Immature natural killer cell (primary cell): ENCODE results near the gene NEUROG1. TPM values are rescaled to one million over a fixed set of nuclear protein-coding genes. Genes with fewer than 3 reads are reported as not detected.

Experiments used
- DNase-seq, 3 donors: peaks; one replicate each; pipeline ENCODE4 v3.0.0; 2022; ENCODE audit warnings: mixed read lengths in 1 of 3
- H3K27ac Mint-ChIP-seq, 6 donors: one replicate each; pipeline ENCODE4 v1.8.0; 2020; ENCODE audit warnings: mixed read lengths in 6 of 6, mild to moderate bottlenecking in 5 of 6, inconsistent platforms in 4 of 6, moderate library complexity in 3 of 6
- H3K27me3 Mint-ChIP-seq, 3 donors: one replicate each; pipeline ENCODE4 v1.8.0; 2020 to 2021; ENCODE audit warnings: low read depth in 3 of 3, mild to moderate bottlenecking in 3 of 3, mixed read lengths in 3 of 3, moderate library complexity in 3 of 3, inconsistent platforms in 1 of 3
- H3K36me3 Mint-ChIP-seq, 3 donors: one replicate each; pipeline ENCODE4 v1.8.0; 2020; ENCODE audit warnings: mixed read lengths in 3 of 3, inconsistent platforms in 2 of 3, mild to moderate bottlenecking in 2 of 3
- H3K4me1 Mint-ChIP-seq, 2 donors: one replicate each; pipeline ENCODE4 v1.8.0; 2020; ENCODE audit warnings: inconsistent platforms in 2 of 2, mild to moderate bottlenecking in 2 of 2, mixed read lengths in 2 of 2, moderate library complexity in 1 of 2
- H3K4me3 Mint-ChIP-seq, 5 donors: one replicate each; pipeline ENCODE4 v1.8.0; 2020; ENCODE audit warnings: mild to moderate bottlenecking in 5 of 5, mixed read lengths in 5 of 5, inconsistent platforms in 3 of 5, moderate library complexity in 3 of 5
- H3K9me3 Mint-ChIP-seq, 6 donors: one replicate each; pipeline ENCODE4 v1.8.0; 2020; ENCODE audit warnings: mild to moderate bottlenecking in 6 of 6, mixed read lengths in 6 of 6, inconsistent platforms in 4 of 6, moderate library complexity in 3 of 6
- polyA plus RNA-seq, 3 donors: library from polyadenylated mRNA; unstranded; fragments of 300-500 nt; fragmentation: Illumina TruSeq; gene quantifications; one replicate each; pipeline ENCODE4 v1.2.3, GENCODE V29; 2021

NEUROG1 gene
- polyA plus RNA-seq, 3 donors from 2014 or later, result not detected

DNA sequence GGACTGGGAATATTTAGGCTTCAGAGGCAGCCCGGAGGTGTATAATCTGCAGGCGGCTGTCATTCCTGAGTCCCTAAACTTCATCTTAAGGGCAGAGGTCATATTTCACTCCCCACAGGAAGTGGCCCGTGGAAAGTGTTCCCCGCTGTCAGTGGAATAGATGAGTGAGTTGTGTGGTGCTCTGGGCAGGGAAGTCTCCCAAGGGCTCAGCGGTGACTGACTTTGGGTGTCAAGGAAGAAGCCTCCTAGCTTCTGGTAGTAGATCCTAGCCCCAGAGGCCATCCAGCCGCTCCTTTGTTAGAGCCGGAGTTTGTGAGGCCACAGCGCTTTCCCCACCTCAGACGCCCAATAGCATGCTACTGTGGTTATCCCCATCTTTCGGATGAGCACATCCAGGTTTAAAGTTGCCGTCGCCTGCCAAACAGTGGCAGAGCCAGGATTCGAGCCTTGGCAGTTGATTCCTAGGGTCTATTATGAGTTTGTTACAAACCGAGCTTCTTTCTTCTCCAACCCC lies 44.7 kb downstream of the NEUROG1 start:
- Mint-ChIP-seq H3K4me3 (no peak overlapping the region), H3K4me1 (no peaks in the 10 kb centered on the region), H3K36me3 (no peaks in the 10 kb centered on the region), H3K9me3 (peaks cover 0 to 2% (median 0%) of the 10 kb centered on the region in 6 donors), H3K27ac (no peak overlapping the region), H3K27me3 (peaks cover 12 to 28% (median 19%) of the 10 kb centered on the region in 3 donors)
- no peak for DNase-seq

DNA sequence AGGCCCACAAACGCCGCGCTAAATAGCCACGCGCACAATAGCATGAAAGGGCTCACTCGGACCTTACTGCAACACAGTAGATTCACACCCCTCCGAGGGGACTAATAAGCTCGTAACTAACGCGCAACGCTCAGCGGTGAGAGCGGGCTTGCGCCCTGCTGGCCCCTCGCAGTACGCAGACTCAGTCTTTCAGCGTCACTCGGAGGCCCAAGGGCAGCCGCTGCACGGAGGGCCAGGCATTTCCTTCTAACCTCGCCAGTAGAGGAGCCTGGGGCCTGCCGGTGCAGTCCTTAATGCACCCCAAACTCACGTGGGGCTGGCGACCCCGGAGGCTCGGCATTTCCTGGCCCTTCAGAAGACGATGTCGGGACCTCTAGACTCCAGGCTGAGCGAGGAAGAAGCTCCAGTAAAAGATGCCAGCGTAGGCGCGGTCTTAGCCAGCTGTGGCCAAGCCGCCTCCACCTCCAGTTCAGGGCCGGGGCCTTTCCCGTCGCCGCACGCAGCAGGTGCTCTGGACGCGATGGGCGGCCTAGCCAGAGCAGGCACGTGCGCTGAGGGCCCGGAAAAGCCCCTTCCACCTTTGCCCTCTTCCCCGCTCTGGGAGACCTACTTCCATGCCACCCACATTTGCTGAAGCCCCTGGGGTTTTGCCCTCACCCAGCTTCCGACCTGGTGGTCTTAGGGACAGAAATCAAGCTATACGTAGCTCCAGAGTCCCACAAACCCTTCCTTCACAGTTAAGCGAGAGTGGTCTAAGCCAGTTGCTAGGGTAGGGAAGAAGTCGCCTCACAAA lies 45.3 kb downstream of the NEUROG1 start:
- Mint-ChIP-seq H3K36me3 (no peaks in the 10 kb centered on the region), H3K4me3 (no peak overlapping the region), H3K9me3 (peaks cover 0 to 2% (median 0%) of the 10 kb centered on the region in 6 donors), H3K4me1 (no peaks in the 10 kb centered on the region), H3K27ac (no peak overlapping the region), H3K27me3 (peaks cover 11 to 27% (median 19%) of the 10 kb centered on the region in 3 donors)
- no peak for DNase-seq

DNA sequence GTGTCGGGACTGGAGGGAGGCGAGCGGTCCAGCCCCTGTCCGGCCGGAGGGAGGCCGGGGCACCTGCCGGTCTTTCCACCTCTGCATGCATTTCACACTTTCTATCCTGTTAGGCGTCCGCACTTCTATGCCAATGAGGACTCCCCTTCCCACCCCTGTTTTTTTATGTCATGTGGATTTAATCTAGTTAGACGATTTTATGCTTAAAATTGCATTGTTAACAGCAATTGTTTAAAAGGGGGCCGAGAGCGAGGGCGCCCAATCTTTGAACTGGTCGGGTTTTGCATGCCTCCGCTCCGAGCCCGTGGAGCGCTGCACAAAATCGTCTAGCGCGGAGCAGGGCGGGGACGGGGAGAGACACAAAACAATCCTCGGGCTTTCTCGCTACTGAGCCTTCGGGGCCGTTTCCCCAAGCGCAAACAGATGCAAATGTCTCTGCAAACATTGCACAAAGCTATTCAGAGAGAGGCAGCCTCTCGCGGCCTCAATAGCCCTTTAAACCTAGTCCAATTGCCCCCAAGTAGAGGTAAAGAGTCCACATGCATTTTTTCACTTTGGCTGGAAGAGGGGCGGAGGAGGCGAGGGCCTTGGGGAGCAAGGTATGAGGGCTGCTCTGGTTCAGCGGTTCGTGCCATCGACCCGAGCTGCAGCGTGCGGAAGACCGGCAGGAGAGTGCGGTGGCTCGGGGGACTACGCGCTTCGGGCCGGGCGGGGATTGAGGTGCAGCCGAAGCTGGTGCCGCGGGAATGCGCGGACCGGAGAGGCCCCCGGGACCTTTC lies 46.1 kb downstream of the NEUROG1 start:
- Mint-ChIP-seq H3K4me1 (no peaks in the 10 kb centered on the region), H3K27me3 (peaks cover 8 to 29% (median 19%) of the 10 kb centered on the region in 3 donors), H3K36me3 (no peaks in the 10 kb centered on the region), H3K9me3 (peaks cover 0 to 2% (median 0%) of the 10 kb centered on the region in 6 donors), H3K27ac (no peak overlapping the region), H3K4me3 (no peak overlapping the region)
- no peak for DNase-seq

DNA sequence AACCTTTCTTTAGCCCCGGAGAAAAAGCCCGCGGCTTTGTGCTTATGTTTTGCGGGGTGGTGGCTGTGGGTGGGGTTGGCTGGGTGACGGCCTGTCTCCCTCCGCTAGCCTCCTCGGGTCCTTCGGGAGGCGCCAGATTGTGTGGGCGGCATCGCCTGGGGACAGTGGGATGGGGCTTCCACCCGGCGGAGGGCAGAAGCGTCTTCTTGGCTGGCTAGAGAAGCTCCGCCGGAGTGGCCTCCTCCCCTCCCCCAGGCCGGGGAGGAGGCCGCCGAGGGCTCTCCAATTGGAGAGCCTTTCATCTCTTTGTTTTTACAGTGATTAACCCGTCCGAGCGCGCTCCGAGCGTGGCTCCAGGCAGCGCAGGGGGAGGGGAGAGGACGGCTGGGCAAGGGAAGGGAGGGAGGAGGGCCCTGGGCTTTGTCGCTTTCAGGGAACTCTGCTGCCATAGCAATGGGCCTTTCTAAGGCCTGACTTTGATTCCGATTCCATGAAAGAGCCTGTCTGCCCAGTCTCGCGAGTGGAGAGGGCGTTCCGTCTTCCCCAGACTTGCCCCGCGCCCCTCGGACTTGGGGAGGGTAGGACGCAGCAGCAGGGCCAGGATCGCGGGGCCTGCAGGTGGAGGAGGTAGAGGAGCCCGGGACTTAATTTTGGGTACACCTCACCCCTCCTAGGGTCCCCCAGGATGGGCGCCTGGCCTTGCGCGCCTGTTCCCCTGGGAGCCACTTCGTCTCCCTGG lies 46.9 kb downstream of the NEUROG1 start:
- H3K27ac Mint-ChIP-seq, result no peak overlapping the region
- no peak for DNase-seq
- peaks cover 0 to 2% (median 0%) of the 10 kb centered on the region in 6 donors for H3K9me3 Mint-ChIP-seq
- H3K27me3 Mint-ChIP-seq, result peaks cover 8 to 27% (median 19%) of the 10 kb centered on the region in 3 donors
- no peaks in the 10 kb centered on the region for H3K4me1 Mint-ChIP-seq
- H3K4me3 Mint-ChIP-seq, result no peak overlapping the region
- H3K36me3 Mint-ChIP-seq, result no peaks in the 10 kb centered on the region

DNA sequence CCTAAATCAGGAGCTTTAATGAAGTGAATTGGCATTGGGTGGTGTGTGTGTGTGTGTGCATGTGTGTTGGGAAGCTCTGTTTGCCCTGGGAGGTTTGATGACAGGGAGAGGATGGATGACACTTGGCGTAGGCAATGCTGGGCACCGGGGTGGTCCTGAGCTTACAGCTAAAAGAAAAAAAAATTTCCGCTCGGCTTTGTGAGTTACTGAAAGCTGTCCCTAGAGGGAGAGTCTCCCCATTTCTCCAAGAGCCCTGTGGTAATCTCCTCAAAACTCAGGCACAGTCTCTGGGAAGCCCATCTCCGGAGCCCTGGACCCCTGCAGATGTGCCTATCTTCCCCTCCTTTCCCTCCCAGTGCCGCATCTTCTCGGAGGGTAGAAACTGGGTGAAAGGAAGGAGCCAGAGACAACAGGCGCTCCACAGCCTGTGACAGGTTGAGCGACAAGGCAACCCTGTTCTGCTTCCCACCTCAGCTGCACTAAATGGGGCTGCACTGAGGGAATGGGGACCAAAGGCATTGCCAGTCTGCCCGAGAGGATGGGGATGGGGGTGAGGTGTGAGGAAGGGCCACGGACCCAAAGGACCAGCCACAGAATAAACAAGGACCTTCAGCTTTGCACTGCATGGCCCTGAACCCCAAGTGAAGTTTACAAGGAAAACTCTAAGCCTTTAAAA lies 47.8 kb downstream of the NEUROG1 start:
- Mint-ChIP-seq H3K4me3 (no peak overlapping the region), H3K27ac (no peak overlapping the region), H3K36me3 (no peaks in the 10 kb centered on the region), H3K9me3 (peaks cover 0 to 2% (median 0%) of the 10 kb centered on the region in 6 donors), H3K4me1 (no peaks in the 10 kb centered on the region), H3K27me3 (peaks cover 8 to 25% (median 20%) of the 10 kb centered on the region in 3 donors)
- DNase-seq, result no peak

DNA sequence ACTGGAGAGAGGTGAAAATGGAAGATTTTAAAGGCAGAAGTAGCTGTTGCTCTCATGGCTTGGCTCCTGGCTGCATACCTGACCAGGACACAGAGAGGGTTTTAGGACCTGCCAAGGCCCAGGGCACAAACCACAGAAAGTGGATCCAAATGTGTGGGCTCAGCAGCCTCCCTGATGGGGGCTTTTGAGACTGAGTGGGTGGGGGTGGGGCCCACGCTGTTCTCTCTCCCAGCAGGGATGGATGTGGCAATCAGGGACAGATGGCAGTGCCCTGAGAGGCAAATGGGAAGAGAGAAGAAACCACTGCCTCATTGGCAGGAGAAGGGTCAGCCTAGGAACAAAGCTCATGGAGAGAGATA lies 48.7 kb downstream of the NEUROG1 start:
- Mint-ChIP-seq H3K27me3 (peaks cover 8 to 17% (median 11%) of the 10 kb centered on the region in 3 donors), H3K36me3 (no peaks in the 10 kb centered on the region), H3K4me1 (no peaks in the 10 kb centered on the region), H3K4me3 (no peak overlapping the region), H3K9me3 (peaks cover 0 to 2% (median 0%) of the 10 kb centered on the region in 6 donors), H3K27ac (no peak overlapping the region)
- DNase-seq, result no peak

DNA sequence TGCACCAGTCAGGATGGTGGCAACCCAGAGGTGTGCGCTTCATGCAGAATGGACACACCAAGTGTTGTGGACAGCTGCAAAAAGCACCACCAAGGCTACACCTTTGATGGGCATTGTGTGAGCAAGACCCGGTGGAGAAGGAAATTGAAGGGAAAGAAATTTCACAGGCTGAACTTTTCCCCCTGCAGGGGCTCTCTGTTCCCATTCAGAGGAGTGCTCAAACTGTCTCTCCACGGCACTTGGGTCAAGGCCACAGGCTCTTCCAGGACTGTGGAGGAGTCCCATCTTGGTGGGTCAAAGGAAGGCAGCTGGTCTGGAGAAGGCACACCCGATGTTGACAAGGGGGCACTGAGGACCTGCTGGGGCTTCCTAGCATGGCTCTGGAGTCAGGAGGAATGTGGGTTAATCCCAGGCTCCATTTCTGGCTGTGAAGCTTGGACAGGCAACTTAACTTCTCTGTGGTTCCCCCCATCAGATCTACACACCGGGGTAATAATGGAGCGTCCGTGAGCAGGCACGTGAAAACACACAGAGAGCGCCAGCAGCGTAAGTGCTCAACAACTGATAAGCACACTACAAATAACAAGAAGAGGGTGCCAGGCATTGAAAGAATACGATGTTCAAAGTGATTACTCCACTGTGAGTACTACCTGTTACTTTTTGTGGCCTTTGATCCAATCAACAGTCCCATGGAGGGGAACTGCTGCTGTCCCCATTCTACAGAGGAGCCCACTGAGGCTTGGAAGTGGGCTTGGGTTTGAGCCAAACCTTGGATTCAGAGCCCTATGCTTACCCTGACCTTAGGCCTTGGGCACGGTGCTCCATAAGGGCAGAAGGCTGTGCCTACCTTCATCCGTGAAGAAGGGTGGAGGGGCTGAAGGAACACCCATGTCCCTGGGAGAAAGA lies 49.4 kb downstream of the NEUROG1 start:
- Mint-ChIP-seq H3K9me3 (peaks cover 0 to 2% (median 0%) of the 10 kb centered on the region in 6 donors), H3K36me3 (no peaks in the 10 kb centered on the region), H3K27me3 (peaks cover 8 to 17% (median 11%) of the 10 kb centered on the region in 3 donors), H3K27ac (no peak overlapping the region), H3K4me1 (no peaks in the 10 kb centered on the region), H3K4me3 (no peak overlapping the region)
- no peak for DNase-seq

DNA sequence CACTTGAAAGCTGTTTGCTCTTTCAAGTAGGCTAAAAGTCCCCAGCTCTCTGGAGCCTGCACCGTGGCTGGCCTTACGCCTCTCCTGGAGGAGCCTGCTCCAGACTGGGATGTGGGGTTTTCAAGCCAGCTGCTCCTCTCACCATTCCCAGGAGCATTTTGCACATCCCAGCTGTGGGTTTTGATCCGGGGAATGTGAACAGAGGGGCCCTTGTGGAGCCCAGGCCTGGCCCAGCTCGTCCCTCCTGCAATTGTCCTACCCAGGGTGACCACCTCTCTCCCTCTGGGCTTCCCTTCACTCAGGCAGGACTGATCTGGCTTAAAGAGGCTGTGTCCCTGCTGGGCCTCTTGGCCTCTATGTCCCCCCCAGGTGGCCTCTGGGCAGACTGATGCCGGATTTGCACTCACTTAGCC lies 51.1 kb downstream of the NEUROG1 start:
- Mint-ChIP-seq H3K4me1 (no peaks in the 10 kb centered on the region), H3K36me3 (no peaks in the 10 kb centered on the region), H3K27me3 (peaks cover 7 to 14% (median 8%) of the 10 kb centered on the region in 3 donors), H3K27ac (no peak overlapping the region), H3K9me3 (peaks cover 0 to 2% (median 0%) of the 10 kb centered on the region in 6 donors), H3K4me3 (no peak overlapping the region)
- DNase-seq, result no peak

Other genes with a start within 250 kb of the NEUROG1 start
- gene MACROH2A1, start 136.7 kb downstream of the NEUROG1 start, polyA plus RNA-seq, result 100 to 1,000 TPM; 162 to 195 (median 168) TPM
- gene DCANP1, start 88.6 kb downstream of the NEUROG1 start, polyA plus RNA-seq, result under 1 TPM in 1 of 3 donors, not detected in 2; 0.95 TPM
- gene TIFAB, start 83.6 kb downstream of the NEUROG1 start, polyA plus RNA-seq, result under 1 TPM in 2 of 3 donors, not detected in 1; 0.03 to 0.07 TPM
- gene CXCL14, start 43.0 kb upstream of the NEUROG1 start, polyA plus RNA-seq, result not detected